H1 (cell line): ENCODE data around the gene IQUB. TPM values are rescaled to one million over a fixed set of nuclear protein-coding genes. Genes with fewer than 3 reads are reported as not detected.

Experiments
- BACH1 ChIP-seq: IDR thresholded peaks from 2 replicates; pipeline ENCODE4 v1.6.1; 2012; ENCODE audit warnings: low read length, improper control_type of control experiment
- JUND ChIP-seq: IDR thresholded peaks from 2 replicates; pipeline ENCODE4 v1.6.1; 2011; ENCODE audit warnings: mild to moderate bottlenecking, improper control_type of control experiment, low read length
- MAFK ChIP-seq: IDR thresholded peaks from 2 replicates; pipeline ENCODE4 v1.6.1; 2012; ENCODE audit warnings: low read depth, mild to moderate bottlenecking, improper control_type of control experiment, low read length
- TAF1 ChIP-seq: IDR thresholded peaks from 2 replicates; pipeline ENCODE4 v1.6.1; 2011; ENCODE audit warnings: mild to moderate bottlenecking, low read depth, low read length
- TCF12 ChIP-seq: IDR thresholded peaks from 2 replicates; pipeline ENCODE4 v1.6.1; 2011; ENCODE audit warnings: low read depth, mild to moderate bottlenecking, low read length
- polyA plus RNA-seq, 7 experiments: library from polyadenylated mRNA; depleted of rRNA in 3 of 7; stranded (reverse) in 5 of 7; unstranded in 2 of 7; fragments of >200 nt in 5 of 7; fragments of 200-250 nt in 2 of 7; gene quantifications; 1 replicate in 5 of 7; 2 replicates in 1 of 7; 4 replicates in 1 of 7; pipeline versions ENCODE4 v1.2.1 to v1.2.3, GENCODE V29; 2011 to 2013; ENCODE audit warnings: missing spikeins in 2 of 7, mixed read lengths in 2 of 7
- total RNA-seq: library from RNA; stranded (reverse); fragmentation: NEBNext Ultra II Directional; extraction: Animal tissue kit (Norgen Biotek cat#: 25700); gene quantifications from 2 replicates; pipeline ENCODE4 v1.2.1, GENCODE V29; 2021

Gene IQUB
- total and polyA plus RNA-seq, 2 of the 8 experiments (the other 6 are each of a cell fraction or from before 2014, with no cell fraction given) = 0.12 to 0.82 TPM

DNA sequence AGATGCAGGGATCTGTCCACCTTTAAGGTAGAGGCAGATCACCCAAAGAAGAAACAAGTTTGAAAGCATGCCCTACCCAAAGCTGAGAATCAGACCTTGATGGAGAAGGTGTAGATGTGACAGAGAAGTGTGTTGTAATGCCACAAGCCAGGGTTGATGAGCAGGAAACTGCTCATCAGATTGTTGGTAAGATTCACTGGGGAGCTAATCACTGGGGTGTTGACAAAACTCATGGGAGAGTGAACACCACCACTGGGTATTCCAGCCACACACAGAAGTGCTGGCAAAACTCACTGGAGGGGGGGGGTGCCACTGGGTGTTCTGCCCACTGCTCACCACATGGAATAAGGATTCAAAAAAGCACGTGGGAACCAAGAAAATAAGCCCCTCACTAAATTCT is 95.2 kb downstream of the IQUB start (continued):
- TF ChIP-seq TCF12 = no peak
- no peak for TF ChIP-seq BACH1
- TF ChIP-seq JUND = no peak
- TF ChIP-seq TAF1 = no peak
- no peak for TF ChIP-seq MAFK
- TF ChIP-seq, all 59 proteins: peak for 0
